GM21529 (cell line): ENCODE measurements around the gene PRKAG2.
"Not testable (repeated sequence)": the region's sequence is repeated elsewhere in the genome, so short reads cannot be mapped to it uniquely, and the experiment has no call there.

Experiments
- ATAC-seq: cut with Tn5 transposase; IDR thresholded peaks from one replicate; pipeline ENCODE4 v1.9.1; 2021; ENCODE audit not compliant: unreplicated experiment

PRKAG2 gene

GRCh38 chr7:151573046-151573445 lies 303.9 kb downstream of the PRKAG2 start:
- not testable (repeated sequence) for ATAC-seq

- no peak for ATAC-seq
Observed at GRCh38 chr7:151572136-151572535, 304.8 kb downstream of the PRKAG2 start.

DNA sequence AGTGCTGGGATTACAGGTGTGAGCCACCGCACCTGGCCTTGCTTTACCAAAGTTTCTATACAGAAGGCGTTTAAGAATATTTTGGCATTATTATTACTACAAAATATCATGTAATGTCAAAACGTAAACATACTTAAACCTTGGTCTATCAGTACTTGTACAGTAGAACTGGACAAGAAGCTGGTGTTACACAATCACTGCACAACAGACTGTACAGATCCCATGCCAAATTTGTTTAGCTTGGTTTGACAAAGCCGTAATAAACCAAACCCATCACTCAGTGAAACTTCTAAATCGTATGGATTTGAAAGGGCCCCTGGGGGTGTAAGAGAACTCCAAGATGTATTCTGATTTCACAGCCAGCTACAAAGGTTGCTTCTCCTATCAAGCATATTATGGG lies 305.4 kb downstream of the PRKAG2 start:
- no peak for ATAC-seq

GRCh38 chr7:151570366-151570915 lies 306.5 kb downstream of the PRKAG2 start:
- ATAC-seq: no peak

DNA sequence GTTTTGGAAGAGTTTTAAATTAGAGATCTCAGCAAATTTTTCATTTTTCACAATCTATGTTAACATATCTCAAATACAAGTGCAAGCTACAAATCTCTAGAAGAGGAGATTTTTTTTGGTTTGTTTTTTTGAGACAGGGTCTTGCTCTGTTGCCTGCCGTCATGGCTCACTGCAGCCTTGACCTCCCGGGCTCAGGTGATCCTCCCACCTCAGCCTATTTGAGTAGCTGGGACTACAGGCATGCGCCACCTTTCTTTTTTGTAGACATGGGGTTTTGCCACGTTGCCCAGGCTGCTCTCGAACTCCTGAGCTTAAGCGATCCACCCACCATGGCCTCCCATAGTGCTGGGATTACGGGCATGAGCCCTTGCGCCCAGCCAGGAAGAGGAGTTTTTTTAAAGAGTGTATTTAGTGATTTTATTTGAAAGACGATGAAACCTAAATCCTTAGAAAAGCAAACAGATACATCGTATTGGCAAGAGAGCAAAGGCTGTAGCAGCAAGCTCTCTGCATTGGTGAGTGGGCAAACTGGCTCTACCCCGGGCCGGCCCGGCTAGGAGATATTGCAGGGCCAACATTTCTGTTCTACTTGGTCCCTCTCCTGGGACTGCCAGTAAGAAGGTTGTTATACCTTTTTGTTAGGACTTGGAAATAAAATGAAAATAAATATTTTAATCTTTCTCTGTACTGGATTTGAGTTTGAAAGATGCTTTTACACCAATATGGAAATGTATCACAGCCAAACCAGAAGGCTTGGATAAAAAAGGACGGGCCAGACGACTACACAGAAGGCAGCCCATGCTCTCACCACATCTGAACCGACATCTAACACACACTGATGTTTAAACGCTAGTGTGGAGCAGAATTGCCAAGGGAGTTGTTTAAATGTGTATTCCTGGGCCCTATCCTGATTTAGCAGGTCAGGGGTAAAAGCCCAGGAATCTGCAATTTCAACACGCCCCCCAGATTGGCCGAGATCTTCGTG lies 307.7 kb downstream of the PRKAG2 start:
- ATAC-seq: no peak

DNA sequence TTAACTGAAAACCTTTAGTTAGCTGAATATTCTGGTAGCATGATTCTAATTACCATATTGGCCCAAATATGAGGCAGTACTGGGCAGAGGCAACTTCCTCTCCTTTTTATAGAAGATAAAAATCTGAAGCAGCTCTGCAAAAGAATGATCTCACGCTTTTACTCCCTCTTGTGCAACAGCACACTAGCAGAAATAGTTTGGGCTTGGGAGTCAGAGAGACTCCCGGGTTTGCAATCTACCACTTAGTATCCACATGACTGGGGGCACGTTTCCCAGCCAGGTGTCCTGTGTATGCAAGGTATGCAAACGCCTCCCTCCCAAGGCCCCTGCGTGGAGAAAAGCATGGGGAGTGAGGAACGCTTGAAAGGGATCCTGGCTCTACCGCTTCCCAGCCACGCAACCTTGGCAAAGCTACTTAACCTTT lies 310.0 kb downstream of the PRKAG2 start:
- ATAC-seq: no peak

GRCh38 chr7:151565541-151565940 lies 311.4 kb downstream of the PRKAG2 start:
- no peak for ATAC-seq

DNA sequence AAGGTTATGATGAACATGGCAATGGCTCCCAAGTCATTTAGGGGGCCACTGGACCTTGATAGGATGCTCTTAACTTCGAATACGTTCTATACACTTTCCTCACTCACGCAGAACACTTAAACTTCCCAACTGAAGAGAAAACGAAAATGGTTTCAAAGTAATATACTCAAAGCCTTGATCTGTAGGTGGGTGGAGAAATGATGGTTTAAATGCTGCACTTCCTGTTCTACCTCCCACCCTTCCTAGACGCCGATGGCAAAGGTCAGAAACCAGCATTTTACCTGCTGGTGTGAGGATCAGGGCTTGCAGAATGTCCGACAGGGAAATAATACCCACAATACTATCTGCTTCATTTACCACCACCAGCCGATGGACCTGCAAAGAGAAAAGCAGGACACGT lies 316.7 kb downstream of the PRKAG2 start:
- no peak for ATAC-seq

DNA sequence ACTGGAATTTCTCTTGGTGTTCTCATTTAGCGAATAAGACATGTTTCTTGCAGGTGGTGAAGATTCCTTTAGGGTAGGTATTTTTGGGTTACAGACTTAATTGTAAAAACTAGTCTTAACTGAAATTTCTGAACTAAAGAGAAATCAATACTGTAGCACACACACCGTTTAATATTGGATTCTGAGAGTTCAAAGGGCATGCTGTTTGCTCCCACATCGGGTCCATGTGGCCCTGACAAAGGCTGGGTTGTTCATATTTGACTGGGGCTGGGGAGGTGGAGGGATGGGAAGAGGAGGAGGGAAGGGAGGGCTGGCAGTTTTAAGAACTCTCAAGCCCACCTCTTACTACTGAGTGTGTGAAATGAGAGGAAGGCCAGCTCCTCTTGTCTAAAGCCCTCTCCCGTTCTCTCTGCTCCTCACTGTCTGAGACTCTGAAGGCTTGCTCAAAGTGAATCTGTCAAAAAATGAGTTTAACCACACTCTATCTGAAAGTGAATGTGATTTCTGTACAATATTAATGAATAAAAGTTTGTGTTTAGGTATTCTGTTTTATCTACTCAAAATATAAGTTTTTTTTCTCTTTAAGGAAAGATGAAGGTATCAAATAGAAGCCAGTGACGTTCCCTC lies 317.2 kb downstream of the PRKAG2 start:
- ATAC-seq: no peak

- ATAC-seq: no peak
Observed at GRCh38 chr7:151558575-151558974, 318.3 kb downstream of the PRKAG2 start.

DNA sequence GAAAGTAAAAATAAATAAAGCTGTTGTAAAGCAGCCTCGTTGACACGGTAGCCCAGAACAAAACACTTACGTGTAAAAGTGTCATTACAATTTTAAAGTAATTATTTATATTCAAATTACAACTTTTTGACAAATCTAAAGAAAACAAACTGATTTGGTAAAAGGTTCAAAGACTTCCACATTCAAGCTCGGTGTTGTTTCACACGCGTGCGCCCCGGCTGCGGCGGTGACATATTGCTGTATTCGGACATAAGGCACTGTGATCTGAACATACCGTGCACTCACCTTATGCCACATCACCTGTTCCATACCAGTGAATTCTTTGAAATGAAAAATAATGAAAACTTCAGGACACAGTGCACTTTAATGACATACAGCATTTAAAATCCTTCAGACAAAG lies 320.3 kb downstream of the PRKAG2 start:
- ATAC-seq: no peak

DNA sequence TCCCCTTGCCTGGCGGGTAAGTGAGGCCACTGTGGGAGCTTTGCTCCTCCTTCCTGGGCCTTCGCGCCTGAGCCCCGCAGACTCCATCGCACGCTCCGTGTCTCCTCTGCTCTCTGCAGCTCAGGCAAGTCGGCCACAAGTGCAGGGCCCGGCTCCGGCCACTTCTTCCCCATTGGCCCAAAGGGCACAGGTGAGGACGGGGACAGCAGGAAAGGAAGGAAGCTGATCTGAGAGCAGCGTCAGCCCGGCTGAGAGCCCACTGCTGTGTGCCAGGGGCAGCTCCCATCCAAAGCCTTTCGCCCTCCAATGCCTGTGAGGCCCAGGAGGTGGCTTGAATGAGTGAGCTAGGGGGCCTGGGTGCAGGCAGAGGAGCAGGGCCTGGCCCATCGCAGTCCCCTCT lies 323.6 kb downstream of the PRKAG2 start:
- no peak for ATAC-seq

DNA sequence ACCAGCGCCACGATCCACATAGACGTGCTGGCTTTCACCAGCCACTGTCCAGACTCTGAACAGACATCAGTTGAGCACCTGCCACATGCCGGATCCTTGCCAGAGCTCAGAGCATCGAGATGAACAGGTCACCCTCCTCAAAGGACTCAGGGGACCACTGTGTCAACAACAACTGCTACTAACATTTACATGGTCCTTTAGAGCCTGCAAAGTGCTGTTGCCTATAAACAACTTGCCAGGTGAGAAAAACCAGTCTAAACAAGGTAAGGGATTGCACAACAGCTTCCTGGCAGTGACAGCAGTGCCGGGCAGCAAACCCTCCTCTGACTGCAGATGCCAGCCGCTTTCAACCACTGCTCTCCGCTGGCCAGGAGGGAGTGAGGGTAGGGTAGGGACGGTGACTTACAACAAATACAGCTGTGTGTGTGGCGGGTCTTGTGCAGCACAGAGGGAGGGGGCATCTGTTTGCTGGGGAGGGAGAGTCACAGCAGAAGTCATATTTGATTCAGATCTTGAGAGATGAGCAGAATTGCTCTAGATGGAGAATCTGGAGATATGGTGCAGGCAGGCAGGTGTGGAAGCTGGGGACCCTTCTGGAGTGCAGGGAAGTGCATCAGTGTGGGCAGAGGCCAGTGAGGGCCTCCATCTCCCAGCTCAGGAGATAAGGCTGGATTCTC lies 324.4 kb downstream of the PRKAG2 start:
- no peak for ATAC-seq

DNA sequence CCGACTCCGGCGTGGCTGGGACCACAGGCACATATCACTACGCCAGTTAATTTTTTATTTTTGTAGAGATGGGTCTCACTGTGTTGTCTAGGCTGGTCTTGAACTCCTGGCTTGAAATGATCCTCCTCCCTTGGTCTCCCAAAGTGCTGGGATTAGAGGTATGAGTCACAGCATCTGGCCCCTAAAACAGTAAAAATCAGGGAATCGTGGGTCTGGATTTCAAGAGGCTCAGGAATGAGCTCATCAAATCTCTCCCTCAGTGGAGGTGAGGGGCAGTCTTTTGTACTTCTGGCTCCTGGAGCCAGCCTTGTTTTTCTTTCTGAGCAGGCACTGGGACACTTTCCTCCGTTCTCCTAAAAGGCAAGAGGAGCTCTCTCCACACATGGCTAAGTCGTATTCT lies 325.1 kb downstream of the PRKAG2 start:
- ATAC-seq: no peak

DNA sequence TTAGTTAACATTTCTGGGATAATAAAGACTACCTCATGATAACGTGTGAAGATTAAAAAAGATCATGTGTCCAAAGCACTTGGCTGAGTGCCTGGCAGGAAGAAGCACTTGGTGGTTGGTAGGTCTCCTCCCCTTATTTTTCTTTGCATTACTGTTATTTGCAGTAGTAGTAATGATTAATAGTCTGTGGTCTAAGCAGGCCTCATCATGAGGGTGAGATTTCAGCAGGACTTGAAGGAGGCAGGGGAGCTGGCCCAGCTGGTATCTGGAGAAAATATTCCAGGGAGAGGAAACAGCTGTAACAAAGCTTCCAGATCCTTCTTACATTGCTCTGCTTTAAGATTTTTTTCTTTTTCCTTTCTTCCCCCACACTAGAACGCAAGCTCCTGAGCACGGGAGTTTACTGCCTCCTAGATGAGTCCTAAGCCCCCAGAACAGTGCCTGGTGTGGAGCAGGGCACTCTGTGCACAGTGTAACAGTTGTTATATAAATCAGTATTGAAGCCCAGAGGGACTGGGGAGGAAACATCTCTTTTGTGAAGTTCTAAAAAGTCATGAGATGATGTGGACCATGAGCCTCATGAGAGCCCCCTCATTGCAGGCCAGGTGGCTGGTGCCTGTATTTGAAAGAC lies 326.1 kb downstream of the PRKAG2 start:
- no peak for ATAC-seq

DNA sequence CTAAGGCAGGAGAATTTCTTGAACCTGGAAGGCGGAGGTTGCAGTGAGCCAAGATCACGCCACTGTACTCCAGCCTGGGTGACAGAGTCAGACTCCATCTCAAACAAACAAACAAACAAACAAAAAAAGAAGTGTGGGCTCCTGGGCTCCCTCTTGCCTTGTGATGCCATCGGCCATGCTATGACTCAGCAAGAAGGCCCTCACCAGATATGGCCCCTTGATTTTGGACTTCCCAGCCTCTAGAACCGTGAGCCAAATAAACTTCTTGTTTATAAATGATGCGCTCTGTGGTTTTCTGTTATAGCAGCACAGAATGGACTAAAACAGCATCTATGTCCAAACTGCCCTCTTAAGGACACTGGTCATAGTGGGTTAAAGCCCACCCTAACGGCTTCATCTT lies 327.3 kb downstream of the PRKAG2 start:
- no peak for ATAC-seq

DNA sequence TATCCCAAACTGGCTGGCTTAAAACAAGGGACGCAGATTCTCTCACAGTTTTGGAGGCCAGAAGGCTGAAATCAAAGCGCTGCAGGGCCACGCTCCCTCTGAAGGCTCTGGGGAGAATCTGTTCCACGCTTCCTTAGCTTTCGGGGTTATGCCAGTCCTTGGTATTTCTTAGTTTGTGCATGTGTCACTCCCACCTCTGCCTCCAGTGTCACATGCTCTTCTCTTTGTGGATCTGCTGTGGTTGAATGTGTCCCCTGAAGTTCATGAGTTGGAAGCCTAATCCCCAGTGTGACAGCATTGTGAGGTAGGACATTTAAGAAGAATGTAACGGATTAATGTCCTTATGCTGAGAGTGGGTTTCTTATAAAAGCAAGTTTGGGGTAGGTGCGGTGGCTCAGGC lies 327.8 kb downstream of the PRKAG2 start:
- ATAC-seq: no peak

GRCh38 chr7:151544183-151544582 lies 332.7 kb downstream of the PRKAG2 start:
- ATAC-seq: no peak

GRCh38 chr7:151542606-151543130 lies 334.2 kb downstream of the PRKAG2 start:
- no peak for ATAC-seq

DNA sequence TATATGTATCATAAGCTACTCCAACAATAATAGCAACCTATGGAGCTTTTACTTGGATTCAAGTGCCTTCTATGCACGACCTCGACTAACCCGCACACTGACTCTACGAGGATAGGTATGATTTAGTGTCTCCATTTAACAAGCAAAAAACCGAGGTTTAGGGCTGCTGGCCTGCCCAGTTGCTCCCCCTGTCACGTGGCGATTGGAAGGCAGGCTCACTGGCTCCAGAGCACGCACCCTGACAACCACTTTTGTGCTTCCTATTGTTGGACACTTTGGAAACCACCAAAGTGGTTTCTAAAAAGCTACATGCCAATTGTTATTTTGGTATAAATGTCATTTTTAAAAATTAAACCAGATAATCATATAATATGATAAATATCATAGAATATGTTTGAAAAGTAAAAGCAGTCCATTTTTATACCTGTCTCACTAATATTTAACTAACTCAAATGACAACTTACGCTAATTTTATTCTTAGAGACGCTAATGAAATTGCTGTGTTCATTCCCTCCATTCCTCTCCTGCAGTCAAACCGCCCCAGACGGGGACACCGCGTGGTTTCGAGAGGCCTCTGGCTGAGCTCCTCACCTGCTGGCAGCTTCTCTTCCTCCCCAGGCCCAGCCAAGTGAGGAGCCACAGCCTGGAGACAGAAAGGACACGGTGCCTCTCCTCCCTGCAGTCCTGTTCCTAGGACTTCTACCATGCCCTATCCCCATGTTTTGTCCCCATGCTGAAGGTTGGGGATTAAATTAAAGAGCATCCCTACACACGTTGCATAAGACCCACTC lies 335.0 kb downstream of the PRKAG2 start:
- ATAC-seq: no peak
